Measurements from ENCODE around the gene LRRC26.

LRRC26 gene

DNA sequence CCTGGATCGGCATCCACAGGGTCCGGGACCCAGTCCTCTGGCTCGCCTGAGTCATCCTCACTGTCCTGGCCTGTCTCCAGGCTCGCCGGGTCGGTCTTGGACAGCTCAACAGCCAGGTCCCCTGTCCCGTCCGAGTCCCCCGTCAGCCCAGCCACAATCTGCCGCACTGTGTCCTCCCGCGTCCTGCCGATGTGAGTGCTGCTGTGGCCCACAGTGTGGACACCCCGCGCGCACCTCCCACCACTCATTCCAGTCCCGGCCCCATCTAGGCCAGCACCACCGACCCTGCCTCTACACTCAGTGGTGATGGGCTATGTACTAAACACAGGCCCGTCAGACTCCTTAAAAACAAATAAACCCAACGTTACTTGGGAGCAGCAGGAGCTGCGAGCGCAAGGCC is 11.8 kb upstream of the LRRC26 start:
- DNase-seq, result no peak

DNA sequence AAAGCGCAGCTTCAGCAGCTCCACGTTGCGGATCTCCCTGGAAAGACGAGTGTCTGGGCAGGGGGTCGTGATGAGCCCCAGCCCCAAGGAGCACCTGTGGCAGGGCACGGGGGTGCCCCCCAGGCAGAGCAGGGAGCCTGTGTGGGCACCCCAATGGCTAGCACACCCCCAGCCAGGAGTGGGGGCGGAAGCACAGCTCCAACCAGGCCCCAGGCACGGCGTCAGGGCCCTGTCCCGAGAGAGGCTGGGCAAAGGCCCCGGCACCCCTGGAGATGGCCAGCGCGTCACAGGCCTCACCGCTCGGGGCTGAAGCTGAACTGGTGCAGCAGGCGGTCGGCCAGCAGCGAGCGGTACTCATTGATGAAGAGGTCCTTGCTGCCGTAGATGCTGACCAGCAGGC is 10.6 kb upstream of the LRRC26 start:
- no peak for DNase-seq

DNA sequence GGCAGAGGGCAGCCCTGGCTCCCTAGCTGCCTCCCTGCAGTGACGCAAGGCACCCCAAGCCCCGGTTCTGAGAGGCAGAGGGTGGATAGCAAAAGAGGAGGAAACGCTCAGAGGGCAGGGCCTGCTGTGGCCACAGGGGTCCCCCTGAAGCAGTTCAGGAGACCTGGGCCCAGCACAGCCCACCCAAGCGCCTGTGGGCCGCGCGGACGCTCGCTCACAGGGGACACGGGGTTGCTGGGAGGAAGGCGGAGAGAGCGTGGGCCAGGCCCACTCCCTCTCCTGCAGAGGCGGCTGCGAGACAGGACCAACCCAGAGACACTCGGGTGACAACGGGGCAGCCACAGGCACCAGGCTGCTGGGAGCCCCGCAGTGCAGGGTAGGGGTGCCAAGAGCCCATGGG is 9.9 kb upstream of the LRRC26 start:
- DNase-seq, result no peak

DNA sequence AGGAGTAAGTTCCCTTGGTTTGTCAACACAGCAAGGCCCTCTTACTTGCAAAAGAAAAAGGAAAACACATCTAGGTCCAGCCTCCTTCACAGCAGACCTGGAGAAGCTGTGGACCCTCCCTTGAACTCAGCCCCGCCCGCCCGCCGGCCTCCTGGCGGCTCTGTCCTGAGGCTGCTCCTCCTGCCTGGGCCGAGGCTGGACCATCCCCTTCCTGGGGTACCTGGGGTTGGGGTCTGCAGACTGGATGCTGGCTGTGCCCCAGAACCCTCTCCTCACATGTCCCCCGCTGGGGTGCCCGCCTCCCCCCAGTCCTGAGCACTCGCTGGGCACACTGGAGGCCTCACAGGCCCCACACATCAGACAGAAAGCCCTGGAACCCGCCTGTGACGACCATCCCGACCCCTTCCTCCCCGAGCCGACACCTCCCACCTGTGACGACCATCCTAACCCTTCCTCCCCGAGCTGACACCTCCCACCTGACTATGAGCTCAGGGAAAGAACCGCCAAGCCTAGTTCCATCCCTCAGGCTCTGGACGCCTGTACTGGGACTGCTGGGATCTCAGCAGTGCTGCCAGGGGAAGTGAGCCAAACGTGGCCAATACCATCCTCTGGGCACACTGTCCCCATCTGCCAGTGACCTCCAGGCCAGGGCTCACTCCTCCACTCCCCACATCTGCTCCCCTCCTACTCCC is 9.2 kb upstream of the LRRC26 start:
- no peak for DNase-seq

DNA sequence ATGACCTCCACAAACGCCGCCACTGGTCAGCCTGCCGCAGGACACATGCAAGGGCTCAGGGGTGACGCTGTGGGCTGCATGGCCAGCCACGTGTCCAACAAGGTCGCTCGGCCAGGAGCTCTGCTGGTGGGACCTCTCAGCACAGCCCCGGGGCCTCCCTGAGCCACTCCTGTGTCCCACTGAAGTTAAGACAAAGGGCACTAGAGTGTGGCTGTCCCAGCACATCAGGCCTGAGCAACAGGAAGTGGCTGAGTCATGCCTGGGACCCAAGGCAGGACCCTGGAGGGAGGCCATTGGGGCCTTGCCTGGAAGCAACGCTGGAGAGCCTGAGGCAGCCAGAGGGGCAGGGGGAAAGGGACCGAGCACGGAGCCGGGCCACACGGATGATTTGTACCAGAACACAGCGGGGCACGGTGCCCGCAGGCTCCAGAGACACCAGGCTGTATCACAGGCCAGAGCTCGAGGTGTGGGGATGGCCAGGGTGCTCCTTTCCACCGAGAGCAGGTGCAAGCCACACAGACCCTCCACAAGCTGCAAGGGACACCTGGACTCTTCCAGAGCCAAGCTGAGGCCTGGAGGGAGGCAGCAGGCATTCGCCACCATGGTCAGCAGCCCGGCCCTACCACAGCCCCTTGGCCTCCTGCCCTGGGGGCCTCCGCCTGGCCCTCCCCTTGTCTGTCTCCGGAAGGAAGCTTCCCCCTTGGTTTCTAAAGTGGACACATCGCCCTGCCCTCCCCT is 8.5 kb upstream of the LRRC26 start:
- no peak for DNase-seq

DNA sequence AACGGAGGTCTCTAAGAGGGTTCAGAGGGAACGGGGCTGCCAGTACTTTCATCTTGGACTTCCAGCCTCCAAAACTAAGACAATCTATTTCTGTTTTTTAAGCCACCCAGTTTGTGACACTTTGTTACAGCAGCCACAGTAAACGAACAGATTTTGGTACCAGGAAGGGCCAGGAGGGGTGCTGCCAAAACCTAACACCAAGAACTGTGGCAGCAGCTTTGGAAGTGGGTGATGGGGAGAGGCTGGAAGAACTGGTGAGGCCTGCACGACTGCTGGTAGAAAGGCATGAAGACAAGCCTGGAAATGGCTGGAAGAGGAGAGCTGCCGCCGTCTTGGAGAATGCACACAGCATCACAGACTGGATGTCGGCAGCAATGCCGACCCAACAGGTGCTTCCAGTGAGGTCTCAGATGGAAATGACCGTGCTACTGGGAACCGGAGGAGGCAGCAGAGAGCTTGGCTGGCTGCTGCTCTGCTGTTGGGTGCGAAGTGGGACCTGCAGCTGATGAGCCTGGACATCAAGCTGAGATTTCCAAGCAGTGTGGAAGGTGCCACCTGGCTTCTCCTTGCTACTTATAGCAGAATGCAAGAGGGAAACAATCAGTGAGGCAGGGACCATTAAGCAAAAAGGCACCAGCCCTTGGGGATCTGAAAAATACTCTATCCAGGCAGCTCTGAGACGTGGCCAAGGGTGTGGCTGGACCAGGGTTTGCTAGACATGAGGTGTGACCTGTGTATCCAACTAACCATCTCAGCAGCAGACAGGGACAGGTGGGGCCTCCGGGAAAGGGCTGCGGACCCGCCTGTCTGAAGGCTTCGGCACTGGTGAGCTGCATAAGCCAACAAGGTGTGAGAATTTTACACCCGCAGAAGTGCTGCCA is 6.7 kb upstream of the LRRC26 start:
- peak; percentile 31 to 39 (median 31) for DNase-seq

DNA sequence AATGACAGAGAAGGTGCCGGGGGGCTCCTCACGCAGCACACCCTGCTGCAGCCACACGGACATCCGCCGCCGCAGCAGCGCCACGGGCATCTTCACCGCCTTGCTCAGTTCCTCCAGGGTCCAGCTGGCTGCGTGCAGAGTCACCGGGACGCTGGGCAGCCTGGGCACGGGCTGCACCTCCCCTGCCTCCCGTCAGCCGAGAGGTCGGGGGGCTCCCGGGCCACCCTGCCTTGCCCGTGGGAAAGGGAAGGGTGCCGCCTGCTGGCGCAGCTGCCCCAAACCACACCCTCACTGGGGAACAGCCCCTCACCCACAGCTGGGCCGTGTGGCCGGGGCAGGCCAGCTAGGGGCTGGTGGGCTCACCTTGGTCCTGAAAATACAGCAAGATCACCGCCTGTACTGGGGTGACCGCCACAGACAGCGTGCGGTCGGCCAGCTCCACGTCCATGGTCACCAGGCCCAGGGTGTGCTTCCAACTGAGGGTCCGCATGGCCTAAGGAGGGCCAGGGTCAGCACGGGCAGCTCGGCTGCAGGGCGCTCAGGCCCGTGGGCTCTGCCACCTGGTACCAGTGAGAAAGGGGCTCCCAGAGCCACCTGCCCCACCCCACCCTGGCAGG is 5.6 kb upstream of the LRRC26 start:
- no peak for DNase-seq

DNA sequence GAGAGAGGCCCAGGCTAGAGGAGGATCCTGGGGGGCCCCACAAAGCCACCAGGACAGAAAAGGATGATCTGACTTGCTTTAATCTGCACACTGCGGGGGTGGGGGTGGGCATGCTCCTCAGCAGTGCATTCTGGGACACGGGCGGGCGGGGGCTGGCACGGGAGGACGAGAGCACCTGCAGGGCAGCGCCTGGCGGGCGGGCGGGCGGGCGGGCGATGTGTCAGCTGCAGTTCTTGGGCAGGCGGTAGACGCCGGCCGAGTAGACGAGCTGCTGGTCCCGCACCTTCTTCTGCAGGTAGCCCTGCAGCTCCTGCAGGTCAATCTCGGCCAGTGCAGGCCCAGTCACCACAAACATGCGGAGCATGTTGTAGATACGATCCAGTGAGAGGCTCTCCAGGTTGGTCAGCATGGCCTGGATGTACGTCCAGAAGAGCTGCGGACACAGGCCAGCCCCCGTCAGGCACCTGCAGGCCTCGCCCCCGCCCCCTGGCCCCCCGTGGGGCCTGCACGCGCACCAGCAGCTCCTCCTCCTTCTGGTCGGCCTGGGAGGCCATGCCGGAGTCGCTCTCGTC is 5.0 kb upstream of the LRRC26 start:
- DNase-seq, result no peak

DNA sequence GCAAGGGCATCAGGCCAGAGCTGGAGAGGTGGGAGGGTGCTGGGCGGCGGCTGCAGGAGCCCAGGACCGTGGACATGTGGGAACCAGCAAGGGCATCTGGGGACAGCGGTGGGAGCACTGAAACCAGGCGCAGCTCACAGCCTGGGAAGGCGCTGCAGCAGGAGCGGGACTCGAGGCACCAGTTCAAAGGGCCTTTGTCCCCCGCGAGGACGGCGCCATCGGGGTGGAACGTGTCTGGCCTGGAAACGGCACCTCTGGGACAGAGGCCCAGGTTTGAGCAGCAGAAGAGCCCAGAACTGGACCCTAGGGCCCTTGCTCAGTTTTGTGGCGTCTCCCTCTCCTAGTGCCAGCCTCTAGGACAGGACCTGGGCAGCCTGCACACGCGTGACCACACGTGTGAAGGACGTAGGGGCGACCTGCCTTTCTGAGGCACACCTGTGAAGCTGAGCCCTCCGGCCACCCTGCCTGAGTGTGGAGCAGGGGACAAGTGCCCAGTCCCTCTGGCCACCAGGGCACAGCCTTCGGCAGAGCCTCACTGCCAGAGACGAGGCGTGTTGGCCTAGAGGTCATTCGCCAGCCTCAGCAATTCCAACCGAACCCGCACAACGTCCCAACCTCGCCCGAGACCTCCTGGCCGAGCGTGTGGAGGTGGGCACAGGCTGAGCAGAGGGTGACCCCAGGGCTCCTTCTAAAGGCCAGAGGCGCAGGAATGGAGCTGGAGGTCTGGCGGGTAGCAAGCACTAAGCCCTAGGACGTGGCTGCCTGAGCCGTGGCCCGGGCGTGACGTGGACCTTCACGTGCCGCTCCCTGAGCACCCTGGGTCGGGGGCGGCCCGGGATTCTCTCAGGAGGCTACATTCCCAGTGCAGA is 4.2 kb upstream of the LRRC26 start:
- DNase-seq, result no peak

DNA sequence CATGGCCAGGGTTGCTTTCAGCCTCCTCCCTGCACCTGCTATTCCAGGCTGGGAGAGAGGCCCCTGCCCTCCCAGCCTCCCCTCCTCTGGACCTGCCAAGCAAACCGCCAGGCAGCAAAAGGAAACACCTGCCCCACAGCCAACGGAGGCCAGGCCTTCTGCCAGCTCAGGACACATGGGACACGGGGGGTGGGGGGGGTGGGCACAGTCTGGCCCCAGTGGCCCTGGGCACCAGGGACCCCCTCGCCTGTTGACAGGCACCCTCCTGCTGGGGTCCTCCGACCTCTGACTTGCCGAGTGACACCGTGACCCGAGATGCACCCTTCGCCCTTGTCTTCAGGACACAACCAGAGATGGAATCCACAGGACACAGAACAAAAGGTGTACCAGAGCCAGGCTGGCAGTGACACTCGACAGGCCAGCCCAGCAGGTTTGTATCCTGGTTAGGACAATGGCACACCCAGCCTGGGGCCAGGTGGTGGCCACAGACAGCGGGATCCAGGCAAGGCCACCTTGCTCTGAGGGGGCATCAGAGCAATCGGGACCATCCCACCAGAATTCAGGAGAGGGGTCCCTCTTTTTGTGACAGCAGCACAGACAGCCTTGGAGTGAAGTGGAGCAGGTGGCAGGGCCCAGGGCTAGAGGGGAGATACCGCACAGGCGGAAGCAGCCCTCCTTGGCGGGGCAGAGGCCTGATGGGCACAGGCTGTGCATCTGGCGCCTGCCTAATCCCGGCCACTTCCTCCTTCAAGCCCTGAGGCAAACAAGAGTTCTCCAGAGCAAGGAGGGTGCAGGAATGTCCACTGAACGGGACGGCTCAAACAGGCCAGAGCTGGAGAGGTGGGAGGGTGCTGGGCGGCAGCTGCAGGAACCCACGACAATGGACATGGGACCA is 3.3 kb upstream of the LRRC26 start:
- DNase-seq, result no peak

DNA sequence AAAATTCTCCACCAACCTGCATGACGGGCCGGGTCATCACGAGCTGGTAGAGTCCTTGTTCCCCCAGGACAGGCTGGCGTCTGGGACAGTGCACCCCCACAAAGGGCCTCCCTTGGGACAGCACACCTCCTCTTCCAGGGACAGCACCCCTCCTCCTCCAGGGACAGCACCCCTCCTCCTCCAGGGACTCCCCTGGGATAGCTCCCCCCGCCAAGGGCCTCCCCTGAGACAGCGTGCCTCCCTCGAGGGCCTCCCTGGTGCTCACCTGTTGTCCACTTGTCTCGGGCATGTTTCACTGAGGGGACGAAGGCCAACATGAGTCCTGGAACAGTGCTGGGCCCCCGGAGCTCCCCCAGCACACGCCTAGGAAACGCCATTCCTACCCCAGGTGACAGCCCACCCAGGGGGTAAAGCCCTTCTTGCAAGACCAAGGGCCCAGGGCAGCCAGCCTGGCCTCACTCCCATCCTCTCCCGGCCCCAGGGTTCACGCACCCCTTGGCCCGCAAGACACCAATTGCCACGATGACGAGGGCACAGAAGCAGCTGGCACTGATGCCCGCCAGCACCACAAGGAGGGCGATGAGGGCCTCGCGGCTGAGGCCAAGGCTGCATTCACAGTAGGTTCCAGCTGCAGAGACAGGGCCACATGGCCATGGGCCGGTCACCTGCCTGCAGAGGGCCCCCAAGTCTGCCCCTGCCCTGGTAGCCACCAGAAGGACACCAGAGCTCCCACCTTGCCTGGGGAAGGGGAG is 1.5 kb upstream of the LRRC26 start:
- no peak for DNase-seq

DNA sequence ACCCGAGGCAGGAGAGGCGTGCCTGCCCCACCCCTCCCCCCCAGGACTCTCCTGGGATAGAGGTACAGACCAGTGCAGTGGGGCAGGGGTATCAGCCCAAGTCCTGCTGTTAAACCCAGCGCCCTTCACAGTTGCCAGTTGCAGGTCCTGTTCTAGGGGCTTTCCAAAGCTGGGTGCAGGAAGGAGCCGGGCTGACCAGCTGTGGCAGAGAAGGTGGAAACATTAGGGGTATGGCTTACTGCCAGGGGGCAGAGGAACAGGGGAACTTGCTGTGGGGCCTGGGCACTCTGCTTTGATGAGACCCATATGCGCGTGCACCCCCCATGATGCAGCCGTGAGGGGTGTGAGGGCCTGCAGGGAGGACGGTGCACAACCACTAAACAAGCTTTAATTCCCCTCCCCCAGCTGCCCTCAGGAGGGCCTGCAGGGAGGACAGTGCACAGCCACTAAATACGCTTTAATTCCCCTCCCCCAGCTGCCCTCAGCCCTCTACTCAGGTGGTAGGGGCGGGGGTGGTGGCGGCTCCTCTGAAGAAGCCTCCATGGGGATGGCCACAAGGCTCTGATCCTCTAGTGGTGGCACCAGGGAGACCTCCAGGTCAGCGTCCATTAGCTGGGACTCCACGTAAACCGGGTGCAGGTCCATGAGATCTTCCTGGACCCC is 766 bp upstream of the LRRC26 start:
- DNase-seq, result no peak

DNA sequence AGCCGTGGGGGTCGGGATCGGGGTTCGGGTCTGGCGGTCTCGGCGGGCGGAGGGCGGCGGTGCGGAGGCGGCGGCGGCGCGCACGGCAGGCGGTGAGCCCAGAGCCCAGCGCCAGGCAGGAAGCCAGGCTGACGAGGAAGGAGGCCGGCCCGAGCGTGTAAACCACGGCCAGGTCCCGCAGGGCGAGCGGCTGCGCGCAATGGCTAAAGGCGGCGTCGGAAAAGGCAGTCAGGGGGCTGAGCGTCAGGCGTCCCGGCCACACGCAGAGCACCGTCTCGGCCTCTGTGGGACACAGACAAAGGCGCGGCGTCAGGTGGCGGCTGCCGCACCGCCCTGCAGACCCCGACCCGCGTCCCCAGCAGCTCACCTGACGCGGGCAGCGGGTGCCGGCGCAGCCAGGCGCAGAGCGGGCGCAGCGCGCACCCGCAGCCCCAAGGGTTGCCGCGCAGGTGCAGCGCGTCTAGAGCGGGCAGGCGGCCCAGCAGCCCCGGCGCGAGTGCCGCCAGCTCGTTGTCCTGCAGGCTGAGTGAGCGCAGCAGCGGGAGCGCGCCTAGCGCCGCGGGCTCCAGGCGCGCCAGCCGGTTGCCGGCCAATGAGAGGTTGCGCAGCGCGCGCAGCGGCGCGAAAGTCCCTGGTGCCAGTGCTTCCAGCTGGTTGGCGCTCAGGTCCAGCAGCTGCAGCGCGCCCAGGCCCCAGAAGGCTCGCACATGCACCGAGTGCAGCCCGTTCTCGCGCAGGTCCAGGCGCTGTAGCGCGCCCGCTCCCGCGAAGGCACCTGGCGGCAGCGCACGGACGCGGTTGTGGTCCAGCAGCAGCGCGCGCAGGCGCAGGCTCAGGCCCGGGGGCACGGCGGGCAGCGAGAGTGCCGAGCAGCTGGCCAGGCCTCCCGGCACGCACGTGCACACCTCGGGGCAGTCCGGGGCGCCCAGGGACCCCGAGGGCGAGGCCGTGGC is 671 bp downstream of the LRRC26 start:
- DNase-seq, result peak; percentile 16 to 46 (median 28)

DNA sequence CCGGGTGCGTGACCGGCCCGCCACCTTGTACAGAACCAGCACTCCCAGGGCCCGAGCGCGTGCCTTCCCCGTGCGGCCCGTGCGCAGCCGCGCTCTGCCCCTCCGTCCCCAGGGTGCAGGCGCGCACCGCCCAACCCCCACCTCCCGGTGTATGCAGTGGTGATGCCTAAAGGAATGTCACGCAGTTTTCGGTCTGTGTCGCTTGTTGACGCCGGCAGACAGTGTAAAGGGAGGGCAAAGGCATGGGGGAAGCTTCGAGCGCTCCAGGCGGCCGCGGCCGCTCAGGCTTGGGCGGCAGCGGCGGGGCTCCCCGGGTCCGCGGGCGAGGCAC is 1.3 kb downstream of the LRRC26 start:
- no peak for DNase-seq

DNA sequence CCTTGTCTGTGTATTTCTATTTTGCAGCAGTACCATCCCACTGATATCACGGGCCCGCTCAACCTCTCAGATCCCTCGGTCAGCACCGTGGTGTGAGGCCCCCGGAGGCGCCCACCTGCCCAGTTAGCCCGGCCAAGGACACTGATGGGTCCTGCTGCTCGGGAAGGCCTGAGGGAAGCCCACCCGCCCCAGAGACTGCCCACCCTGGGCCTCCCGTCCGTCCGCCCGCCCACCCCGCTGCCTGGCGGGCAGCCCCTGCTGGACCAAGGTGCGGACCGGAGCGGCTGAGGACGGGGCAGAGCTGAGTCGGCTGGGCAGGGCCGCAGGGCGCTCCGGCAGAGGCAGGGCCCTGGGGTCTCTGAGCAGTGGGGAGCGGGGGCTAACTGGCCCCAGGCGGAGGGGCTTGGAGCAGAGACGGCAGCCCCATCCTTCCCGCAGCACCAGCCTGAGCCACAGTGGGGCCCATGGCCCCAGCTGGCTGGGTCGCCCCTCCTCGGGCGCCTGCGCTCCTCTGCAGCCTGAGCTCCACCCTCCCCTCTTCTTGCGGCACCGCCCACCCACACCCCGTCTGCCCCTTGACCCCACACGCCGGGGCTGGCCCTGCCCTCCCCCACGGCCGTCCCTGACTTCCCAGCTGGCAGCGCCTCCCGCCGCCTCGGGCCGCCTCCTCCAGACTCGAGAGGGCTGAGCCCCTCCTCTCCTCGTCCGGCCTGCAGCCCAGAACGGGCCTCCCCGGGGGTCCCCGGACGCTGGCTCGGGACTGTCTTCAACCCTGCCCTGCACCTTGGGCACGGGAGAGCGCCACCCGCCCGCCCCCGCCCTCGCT is 1.9 kb downstream of the LRRC26 start:
- DNase-seq, result peak in 1 of 3 donors; percentile 46

DNA sequence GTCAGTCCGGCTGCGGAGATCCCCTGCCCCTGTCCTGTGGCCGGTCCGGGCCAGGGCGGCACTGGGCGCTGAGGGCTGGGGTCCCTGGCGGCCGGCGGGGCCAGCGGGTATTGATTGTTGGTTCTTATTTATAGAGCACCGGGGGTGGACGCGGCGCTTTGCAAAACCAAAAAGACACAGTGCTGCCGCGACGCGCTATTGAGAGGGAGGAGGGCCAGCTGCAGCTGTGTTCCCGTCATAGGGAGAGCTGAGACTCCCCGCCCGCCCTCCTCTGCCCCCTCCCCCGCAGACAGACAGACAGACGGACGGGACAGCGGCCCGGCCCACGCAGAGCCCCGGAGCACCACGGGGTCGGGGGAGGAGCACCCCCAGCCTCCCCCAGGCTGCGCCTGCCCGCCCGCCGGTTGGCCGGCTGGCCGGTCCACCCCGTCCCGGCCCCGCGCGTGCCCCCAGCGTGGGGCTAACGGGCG is 2.5 kb downstream of the LRRC26 start:
- no peak for DNase-seq

Data from suppressor macrophage treated with lipopolysaccharide for 1 hour (primary cell).